Astrocyte of the spinal cord (primary cell): ENCODE results near the gene CLIP3.

Experiments used
- DNase-seq: peaks from one replicate; pipeline ENCODE4 v3.0.0; 2011; ENCODE audit warnings: low read depth, low spot score
- H3K4me3 ChIP-seq: 2 replicates; pipeline ENCODE4 v1.5.1; 2011; ENCODE audit warnings: low read depth, mild to moderate bottlenecking, low read length, moderate library complexity
- CTCF ChIP-seq: IDR thresholded peaks from 2 replicates; pipeline ENCODE4 v1.5.1; 2012; ENCODE audit warnings: low read depth, mild to moderate bottlenecking, low read length, inconsistent platforms
- in situ Hi-C: cut with HindIII; loops from 2 replicates; pipeline ENCODE4 v1.10.0; 2017; ENCODE audit warnings: low sequenced_read_pairs

Gene CLIP3

GRCh38 chr19:35978271-35978670 is 54.4 kb downstream of the CLIP3 start:
- in situ Hi-C loops, result no loop called here
- no peak for DNase-seq
- TF ChIP-seq CTCF, result no peak
- H3K4me3 ChIP-seq, result no peak overlapping the region

- TF ChIP-seq CTCF, result peak; percentile 4
Measured at GRCh38 chr19:35977446-35978222, 55.0 kb downstream of the CLIP3 start.

GRCh38 chr19:35975608-35976214 is 57.0 kb downstream of the CLIP3 start:
- in situ Hi-C loops, result no loop called here
- peak; percentile 9 for DNase-seq
- H3K4me3 ChIP-seq, result no peak overlapping the region
- TF ChIP-seq CTCF, result no peak

More at GRCh38 chr19:35977446-35978222, 55.0 kb downstream of the CLIP3 start:
- H3K4me3 ChIP-seq, result no peak overlapping the region
- no peak for DNase-seq
- in situ Hi-C loops, result no loop called here

GRCh38 chr19:35973487-35973886 is 59.2 kb downstream of the CLIP3 start:
- no peak for TF ChIP-seq CTCF
- H3K4me3 ChIP-seq, result no peak overlapping the region
- in situ Hi-C loops, result no loop called here
- no peak for DNase-seq

- H3K4me3 ChIP-seq, result no peak overlapping the region
- no peak for DNase-seq
- TF ChIP-seq CTCF, result no peak
- in situ Hi-C loops, result no loop called here
Measured at GRCh38 chr19:35966771-35967170, 65.9 kb downstream of the CLIP3 start.
